Measurements from ENCODE around the gene ABI2. TPM values are rescaled to one million over a fixed set of nuclear protein-coding genes. Genes with fewer than 3 reads are reported as not detected.
A peak's percentile ranks its signal among the peaks of the same experiment; 100 is the strongest.

ABI2 gene
- total RNA-seq, 4 donors from 2014 or later = 6.2 to 17.0 (median 12.9) TPM

GRCh38 chr2:203471323-203471722, 143.1 kb downstream of the ABI2 start:
- no peaks in the 10 kb centered on the region for H3K9me3 ChIP-seq
- intact Hi-C loops (cut with DNase I; ENCODE audit: low total_unique reads) = no loop called here
- ATAC-seq (no peak), DNase-seq (no peak)
- in situ Hi-C loops (cut with MboI; ENCODE audit: low sequenced_read_pairs in 4 of 4) = no loop called here
- no peaks in the 10 kb centered on the region for H3K27me3 ChIP-seq
- H3K36me3 ChIP-seq = no peaks in the 10 kb centered on the region
- H3K4me3 ChIP-seq = no peak overlapping the region
- H3K27ac ChIP-seq = no peak overlapping the region
- H3K4me1 ChIP-seq = no peaks in the 10 kb centered on the region
- TF ChIP-seq POLR2A (IDR thresholded peaks at IDR 0.05) (no peak), CTCF (IDR thresholded peaks at IDR 0.05 in 4 of 5, conservative IDR thresholded peaks at IDR 0.05 in 1 of 5) (no peak)

GRCh38 chr2:203476881-203477280, 148.7 kb downstream of the ABI2 start:
- no peak for ATAC-seq
- intact Hi-C loops (cut with DNase I; ENCODE audit: low total_unique reads) = no loop called here
- no peaks in the 10 kb centered on the region for H3K27me3 ChIP-seq
- no peak for TF ChIP-seq POLR2A (IDR thresholded peaks at IDR 0.05)
- TF ChIP-seq CTCF (IDR thresholded peaks at IDR 0.05 in 4 of 5, conservative IDR thresholded peaks at IDR 0.05 in 1 of 5) = no peak
- no peaks in the 10 kb centered on the region for H3K4me1 ChIP-seq
- H3K4me3 ChIP-seq = no peak overlapping the region
- in situ Hi-C loops (cut with MboI; ENCODE audit: low sequenced_read_pairs in 4 of 4) = loop anchor here in 2 of 4 donors (25.0 kb wide), 2 partner anchors 335 to 435 kb away; no protein-coding TSS in a partner anchor
- no peaks in the 10 kb centered on the region for H3K36me3 ChIP-seq
- no peaks in the 10 kb centered on the region for H3K9me3 ChIP-seq
- DNase-seq = no peak
- no peak overlapping the region for H3K27ac ChIP-seq

GRCh38 chr2:203480623-203481022, 152.4 kb downstream of the ABI2 start:
- TF ChIP-seq CTCF (IDR thresholded peaks at IDR 0.05 in 4 of 5, conservative IDR thresholded peaks at IDR 0.05 in 1 of 5) (no peak), POLR2A (IDR thresholded peaks at IDR 0.05) (no peak)
- DNase-seq (no peak), ATAC-seq (no peak)
- H3K27me3 ChIP-seq = no peaks in the 10 kb centered on the region
- no peak overlapping the region for H3K4me3 ChIP-seq
- in situ Hi-C loops (cut with MboI; ENCODE audit: low sequenced_read_pairs in 4 of 4) (loop anchor here (10.0 to 25.0 kb wide), 5 partner anchors 174 to 434 kb away; no protein-coding TSS in a partner anchor), intact Hi-C loops (cut with DNase I; ENCODE audit: low total_unique reads) (no loop called here)
- H3K4me1 ChIP-seq = peaks cover 0 to 6% of the 10 kb centered on the region in 2 donors
- H3K9me3 ChIP-seq = no peaks in the 10 kb centered on the region
- H3K27ac ChIP-seq = no peak overlapping the region
- no peaks in the 10 kb centered on the region for H3K36me3 ChIP-seq

- Histone ChIP-seq H3K36me3 (peaks cover 0 to 11% of the 10 kb centered on the region in 2 donors), H3K27ac (no peak overlapping the region), H3K9me3 (no peaks in the 10 kb centered on the region), H3K4me3 (no peak overlapping the region), H3K27me3 (no peaks in the 10 kb centered on the region), H3K4me1 (peaks cover 0 to 6% of the 10 kb centered on the region in 2 donors)
- in situ Hi-C loops (cut with MboI; ENCODE audit: low sequenced_read_pairs in 4 of 4) (loop anchor here (10.0 to 25.0 kb wide), 5 partner anchors 170 to 430 kb away; no protein-coding TSS in a partner anchor), intact Hi-C loops (cut with DNase I; ENCODE audit: low total_unique reads) (loop anchor here (1.0 kb wide), 4 partner anchors 153 to 425 kb away; no protein-coding TSS in a partner anchor)
- ATAC-seq (peak; percentile 85), DNase-seq (peak; percentile 14 to 28)
- TF ChIP-seq POLR2A (IDR thresholded peaks at IDR 0.05) (no peak), CTCF (IDR thresholded peaks at IDR 0.05 in 4 of 5, conservative IDR thresholded peaks at IDR 0.05 in 1 of 5) (peak; percentile 53 to 78 (median 68))
Observed at GRCh38 chr2:203484266-203485112, 156.3 kb downstream of the ABI2 start.

Data from gastrocnemius medialis (tissue), 4 donors.